HEK293 (cell line): ENCODE results near the gene HMGXB4.

ENCODE experiments used
- KLF1 ChIP-seq: fragments of 450-650 bp; formaldehyde crosslinking; IDR thresholded peaks from 2 replicates; pipeline ENCODE4 v1.5.1; 2016; ENCODE audit warnings: missing biosample characterization, missing genetic modification characterization
- MEIS1 ChIP-seq: sonication (generic); formaldehyde crosslinking; IDR thresholded peaks from 2 replicates; pipeline ENCODE4 v1.8.1; 2022; ENCODE audit warnings: missing genetic modification reagents, mild to moderate bottlenecking, borderline replicate concordance
- TCF7L2 ChIP-seq: IDR thresholded peaks from 2 replicates; pipeline ENCODE4 v1.6.1; 2011; ENCODE audit warnings: low read depth, mild to moderate bottlenecking, inconsistent platforms, low read length, moderate library complexity, borderline replicate concordance
- YY2 ChIP-seq: fragments of 450-650 bp; formaldehyde crosslinking; IDR thresholded peaks from 2 replicates; pipeline ENCODE4 v1.5.1; 2016; ENCODE audit warnings: missing biosample characterization, missing genetic modification characterization
- ZNF274 ChIP-seq, 2 experiments: fragments of 200-500 bp in 1 of 2; fragments of 450-650 bp in 1 of 2; sonication (Bioruptor generic) in 1 of 2; formaldehyde crosslinking in 1 of 2; IDR thresholded peaks; 2 replicates each; pipeline versions ENCODE4 v1.5.1 to v1.6.1; 2014 to 2016; ENCODE audit warnings: borderline replicate concordance in 1 of 2, inconsistent platforms in 1 of 2, low read length in 1 of 2, missing biosample characterization in 1 of 2, missing genetic modification characterization in 1 of 2
- ZNF335 ChIP-seq: fragments of 450-650 bp; formaldehyde crosslinking; conservative IDR thresholded peaks from 2 replicates; pipeline ENCODE4 v1.5.1; 2016; ENCODE audit warnings: missing biosample characterization, missing genetic modification characterization
- ZNF529 ChIP-seq: fragments of 450-650 bp; formaldehyde crosslinking; IDR thresholded peaks from 2 replicates; pipeline ENCODE4 v1.5.1; 2017; ENCODE audit warnings: missing genetic modification characterization, missing biosample characterization; ENCODE audit not compliant: insufficient replicate concordance
- ZNF623 ChIP-seq: fragments of 450-650 bp; formaldehyde crosslinking; IDR thresholded peaks from 2 replicates; pipeline ENCODE4 v1.5.1; 2016; ENCODE audit warnings: missing biosample characterization, missing genetic modification characterization
- ZNF777 ChIP-seq: fragments of 450-650 bp; formaldehyde crosslinking; IDR thresholded peaks from 2 replicates; pipeline ENCODE4 v1.5.1; 2017; ENCODE audit warnings: missing biosample characterization, missing genetic modification characterization, borderline replicate concordance
- TF ChIP-seq, protein P1 (sequence below): fragments of 450-650 bp; formaldehyde crosslinking; conservative IDR thresholded peaks from 2 replicates; pipeline ENCODE4 v1.5.1; 2016; ENCODE audit warnings: low read depth, missing biosample characterization, missing genetic modification characterization
- TF ChIP-seq, protein P2 (sequence below): fragments of 450-650 bp; formaldehyde crosslinking; IDR thresholded peaks from 2 replicates; pipeline ENCODE4 v1.5.1; 2017; ENCODE audit warnings: missing biosample characterization, missing genetic modification characterization
- TF ChIP-seq, protein P3 (sequence below): fragments of 450-650 bp; formaldehyde crosslinking; IDR thresholded peaks from 2 replicates; pipeline ENCODE4 v1.5.1; 2016; ENCODE audit warnings: missing biosample characterization, missing genetic modification characterization
- TF ChIP-seq, protein P4 (sequence below): fragments of 450-650 bp; formaldehyde crosslinking; IDR thresholded peaks from 2 replicates; pipeline ENCODE4 v1.5.1; 2017; ENCODE audit warnings: missing biosample characterization, missing genetic modification characterization

DNA sequence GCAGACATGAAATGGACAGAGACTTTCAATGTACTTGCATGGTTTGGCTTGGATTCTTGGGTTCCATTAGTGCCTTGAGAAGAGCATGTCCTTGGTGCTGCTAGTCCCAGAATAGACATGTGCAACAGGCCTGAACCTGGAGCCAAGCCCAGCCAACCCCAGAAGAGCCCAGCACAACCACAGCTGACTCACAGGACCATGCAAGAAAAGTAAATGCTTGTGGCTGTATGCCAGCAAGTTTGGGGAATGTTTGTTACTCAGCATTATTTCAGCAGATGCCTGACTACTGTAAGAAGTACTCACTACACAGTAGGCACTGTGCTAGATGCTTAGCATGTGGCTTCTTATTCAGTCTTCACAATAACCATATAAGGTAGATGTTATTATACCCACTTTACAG lies 39.2 kb upstream of the HMGXB4 start:
- no peak for TF ChIP-seq ZNF623
- TF ChIP-seq YY2 (tag by site-specific recombination) = no peak
- TF ChIP-seq, protein P1, sequence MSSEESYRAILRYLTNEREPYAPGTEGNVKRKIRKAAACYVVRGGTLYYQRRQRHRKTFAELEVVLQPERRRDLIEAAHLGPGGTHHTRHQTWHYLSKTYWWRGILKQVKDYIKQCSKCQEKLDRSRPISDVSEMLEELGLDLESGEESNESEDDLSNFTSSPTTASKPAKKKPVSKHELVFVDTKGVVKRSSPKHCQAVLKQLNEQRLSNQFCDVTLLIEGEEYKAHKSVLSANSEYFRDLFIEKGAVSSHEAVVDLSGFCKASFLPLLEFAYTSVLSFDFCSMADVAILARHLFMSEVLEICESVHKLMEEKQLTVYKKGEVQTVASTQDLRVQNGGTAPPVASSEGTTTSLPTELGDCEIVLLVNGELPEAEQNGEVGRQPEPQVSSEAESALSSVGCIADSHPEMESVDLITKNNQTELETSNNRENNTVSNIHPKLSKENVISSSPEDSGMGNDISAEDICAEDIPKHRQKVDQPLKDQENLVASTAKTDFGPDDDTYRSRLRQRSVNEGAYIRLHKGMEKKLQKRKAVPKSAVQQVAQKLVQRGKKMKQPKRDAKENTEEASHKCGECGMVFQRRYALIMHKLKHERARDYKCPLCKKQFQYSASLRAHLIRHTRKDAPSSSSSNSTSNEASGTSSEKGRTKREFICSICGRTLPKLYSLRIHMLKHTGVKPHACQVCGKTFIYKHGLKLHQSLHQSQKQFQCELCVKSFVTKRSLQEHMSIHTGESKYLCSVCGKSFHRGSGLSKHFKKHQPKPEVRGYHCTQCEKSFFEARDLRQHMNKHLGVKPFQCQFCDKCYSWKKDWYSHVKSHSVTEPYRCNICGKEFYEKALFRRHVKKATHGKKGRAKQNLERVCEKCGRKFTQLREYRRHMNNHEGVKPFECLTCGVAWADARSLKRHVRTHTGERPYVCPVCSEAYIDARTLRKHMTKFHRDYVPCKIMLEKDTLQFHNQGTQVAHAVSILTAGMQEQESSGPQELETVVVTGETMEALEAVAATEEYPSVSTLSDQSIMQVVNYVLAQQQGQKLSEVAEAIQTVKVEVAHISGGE (tag by site-specific recombination) = no peak
- TF ChIP-seq MEIS1 (CRISPR knock-in tag) = no peak
- TF ChIP-seq TCF7L2 = no peak
- TF ChIP-seq, protein P2, sequence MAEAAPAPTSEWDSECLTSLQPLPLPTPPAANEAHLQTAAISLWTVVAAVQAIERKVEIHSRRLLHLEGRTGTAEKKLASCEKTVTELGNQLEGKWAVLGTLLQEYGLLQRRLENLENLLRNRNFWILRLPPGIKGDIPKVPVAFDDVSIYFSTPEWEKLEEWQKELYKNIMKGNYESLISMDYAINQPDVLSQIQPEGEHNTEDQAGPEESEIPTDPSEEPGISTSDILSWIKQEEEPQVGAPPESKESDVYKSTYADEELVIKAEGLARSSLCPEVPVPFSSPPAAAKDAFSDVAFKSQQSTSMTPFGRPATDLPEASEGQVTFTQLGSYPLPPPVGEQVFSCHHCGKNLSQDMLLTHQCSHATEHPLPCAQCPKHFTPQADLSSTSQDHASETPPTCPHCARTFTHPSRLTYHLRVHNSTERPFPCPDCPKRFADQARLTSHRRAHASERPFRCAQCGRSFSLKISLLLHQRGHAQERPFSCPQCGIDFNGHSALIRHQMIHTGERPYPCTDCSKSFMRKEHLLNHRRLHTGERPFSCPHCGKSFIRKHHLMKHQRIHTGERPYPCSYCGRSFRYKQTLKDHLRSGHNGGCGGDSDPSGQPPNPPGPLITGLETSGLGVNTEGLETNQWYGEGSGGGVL = no peak
- TF ChIP-seq ZNF274 (IDR thresholded peaks at IDR 0.05; ENCODE audit: low read length) = no peak
- no peak for TF ChIP-seq ZNF274 (tag by site-specific recombination; IDR thresholded peaks at IDR 0.05; ENCODE audit: borderline replicate concordance)
- TF ChIP-seq, protein P3, sequence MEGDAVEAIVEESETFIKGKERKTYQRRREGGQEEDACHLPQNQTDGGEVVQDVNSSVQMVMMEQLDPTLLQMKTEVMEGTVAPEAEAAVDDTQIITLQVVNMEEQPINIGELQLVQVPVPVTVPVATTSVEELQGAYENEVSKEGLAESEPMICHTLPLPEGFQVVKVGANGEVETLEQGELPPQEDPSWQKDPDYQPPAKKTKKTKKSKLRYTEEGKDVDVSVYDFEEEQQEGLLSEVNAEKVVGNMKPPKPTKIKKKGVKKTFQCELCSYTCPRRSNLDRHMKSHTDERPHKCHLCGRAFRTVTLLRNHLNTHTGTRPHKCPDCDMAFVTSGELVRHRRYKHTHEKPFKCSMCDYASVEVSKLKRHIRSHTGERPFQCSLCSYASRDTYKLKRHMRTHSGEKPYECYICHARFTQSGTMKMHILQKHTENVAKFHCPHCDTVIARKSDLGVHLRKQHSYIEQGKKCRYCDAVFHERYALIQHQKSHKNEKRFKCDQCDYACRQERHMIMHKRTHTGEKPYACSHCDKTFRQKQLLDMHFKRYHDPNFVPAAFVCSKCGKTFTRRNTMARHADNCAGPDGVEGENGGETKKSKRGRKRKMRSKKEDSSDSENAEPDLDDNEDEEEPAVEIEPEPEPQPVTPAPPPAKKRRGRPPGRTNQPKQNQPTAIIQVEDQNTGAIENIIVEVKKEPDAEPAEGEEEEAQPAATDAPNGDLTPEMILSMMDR (tag by site-specific recombination) = no peak
- no peak for TF ChIP-seq ZNF335 (tag by site-specific recombination)
- TF ChIP-seq ZNF529 (tag by site-specific recombination) = no peak
- TF ChIP-seq, protein P4, sequence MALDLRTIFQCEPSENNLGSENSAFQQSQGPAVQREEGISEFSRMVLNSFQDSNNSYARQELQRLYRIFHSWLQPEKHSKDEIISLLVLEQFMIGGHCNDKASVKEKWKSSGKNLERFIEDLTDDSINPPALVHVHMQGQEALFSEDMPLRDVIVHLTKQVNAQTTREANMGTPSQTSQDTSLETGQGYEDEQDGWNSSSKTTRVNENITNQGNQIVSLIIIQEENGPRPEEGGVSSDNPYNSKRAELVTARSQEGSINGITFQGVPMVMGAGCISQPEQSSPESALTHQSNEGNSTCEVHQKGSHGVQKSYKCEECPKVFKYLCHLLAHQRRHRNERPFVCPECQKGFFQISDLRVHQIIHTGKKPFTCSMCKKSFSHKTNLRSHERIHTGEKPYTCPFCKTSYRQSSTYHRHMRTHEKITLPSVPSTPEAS (tag by site-specific recombination) = no peak
- no peak for TF ChIP-seq KLF1 (tag by site-specific recombination)
- no peak for TF ChIP-seq ZNF777
